Epidermal melanocyte (primary cell): ENCODE data around the gene DEFB108B.
A peak's percentile ranks its signal among the peaks of the same experiment; 100 is the strongest.
"Not testable (repeated sequence)": the region's sequence is repeated elsewhere in the genome, so short reads cannot be mapped to it uniquely, and the experiment has no call there.

Experiments used
- DNase-seq: peaks from one replicate; pipeline ENCODE4 v3.0.0; 2011; ENCODE audit warnings: low spot score; ENCODE audit not compliant: insufficient read length

Gene DEFB108B

GRCh38 chr11:71832811-71833210, at the start of gene DEFB108B:
Gene DEFB108B (plus strand): TSS chr11:71833200. CDS start chr11:71833200, 0 bp downstream.
- DNase-seq = not testable (repeated sequence)

DNA sequence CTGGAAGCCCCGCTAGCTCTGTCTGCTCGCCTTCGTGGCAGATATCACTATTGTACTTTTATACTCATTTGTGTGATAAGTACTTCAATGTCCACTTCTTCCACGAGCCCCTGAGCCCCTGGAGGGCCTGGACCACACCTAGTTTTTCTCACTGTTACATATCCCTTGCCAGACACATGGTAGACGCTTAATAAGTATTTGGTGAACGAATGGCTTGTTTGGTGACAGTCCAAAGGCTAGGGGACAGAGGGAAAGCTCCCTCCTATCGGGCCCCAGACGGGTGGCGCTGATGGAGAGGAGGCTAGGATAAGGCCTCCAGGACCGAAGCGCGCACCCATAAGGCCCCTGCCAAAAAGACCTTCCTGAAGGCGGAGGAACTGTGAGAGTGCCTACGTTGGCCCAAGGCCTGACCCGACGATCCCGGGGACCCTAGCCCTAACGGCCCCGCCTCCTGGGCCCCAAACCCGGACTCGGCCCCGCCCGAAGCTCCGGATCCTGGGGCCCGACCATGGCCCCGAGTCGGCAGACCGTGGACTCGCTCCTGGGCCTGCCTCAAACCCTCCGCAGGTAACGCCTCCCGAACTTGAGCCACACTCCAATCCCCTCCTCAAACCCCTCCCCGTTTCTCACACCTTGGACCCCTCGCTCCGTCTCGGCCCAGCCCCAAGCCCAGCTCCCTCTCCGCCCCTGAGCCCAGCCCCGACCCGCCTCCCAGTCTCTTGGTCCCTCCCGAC, 46.7 kb upstream of the DEFB108B start:
- DNase-seq = peak; percentile 50

DNA sequence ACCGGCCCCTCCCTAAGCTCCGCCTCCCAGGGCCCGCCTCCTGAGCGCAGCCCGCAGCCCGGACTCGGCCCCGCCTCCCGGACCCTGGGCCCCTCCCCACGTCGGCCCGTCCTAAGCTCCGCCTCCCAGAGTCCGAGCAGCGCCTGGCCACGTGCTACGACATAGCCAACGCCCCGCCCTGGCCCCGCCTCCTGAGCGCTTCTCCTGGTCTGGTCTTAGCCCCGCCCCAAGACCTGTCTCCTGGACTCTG, 46.2 kb upstream of the DEFB108B start:
- DNase-seq = peak; percentile 68

DNA sequence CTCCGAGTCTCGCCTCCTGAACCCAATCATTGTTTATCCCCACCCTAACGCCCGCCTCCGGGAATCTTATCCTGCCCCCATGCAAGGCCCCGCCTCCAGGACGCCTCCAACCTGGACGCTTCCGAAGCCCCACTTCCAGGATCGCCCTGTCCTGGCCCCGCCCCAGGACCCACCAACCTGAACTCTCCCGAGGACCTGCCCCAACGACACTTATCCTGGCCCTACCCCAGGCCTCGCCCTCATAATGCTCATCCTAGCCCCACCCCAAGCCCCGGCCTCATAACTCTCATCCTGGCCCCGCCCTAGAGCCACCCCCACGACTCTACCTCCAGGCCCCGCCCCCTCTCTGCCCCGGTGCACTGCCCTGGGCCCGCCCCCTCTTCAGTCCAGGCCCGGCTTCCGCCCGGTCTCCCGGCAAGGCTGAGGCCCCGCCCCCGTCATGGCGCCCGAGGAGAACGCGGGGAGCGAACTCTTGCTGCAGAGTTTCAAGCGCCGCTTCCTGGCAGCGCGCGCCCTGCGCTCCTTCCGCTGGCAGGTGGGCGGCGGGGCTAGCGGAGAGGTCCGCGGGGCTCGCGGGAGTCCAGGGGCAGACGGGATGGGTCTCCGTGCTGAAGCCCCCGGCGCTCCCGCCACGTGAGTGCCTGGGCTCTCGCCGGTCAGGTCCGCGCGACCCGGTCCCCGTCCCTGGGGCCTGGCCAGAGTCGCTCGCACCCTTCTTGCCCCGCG, 45.7 kb upstream of the DEFB108B start:
- DNase-seq = peak; percentile 58

GRCh38 chr11:71787824-71788454, 45.1 kb upstream of the DEFB108B start:
- DNase-seq = not testable (repeated sequence)

- DNase-seq = not testable (repeated sequence)
Observed at GRCh38 chr11:71789444-71790196, 43.4 kb upstream of the DEFB108B start.

DNA sequence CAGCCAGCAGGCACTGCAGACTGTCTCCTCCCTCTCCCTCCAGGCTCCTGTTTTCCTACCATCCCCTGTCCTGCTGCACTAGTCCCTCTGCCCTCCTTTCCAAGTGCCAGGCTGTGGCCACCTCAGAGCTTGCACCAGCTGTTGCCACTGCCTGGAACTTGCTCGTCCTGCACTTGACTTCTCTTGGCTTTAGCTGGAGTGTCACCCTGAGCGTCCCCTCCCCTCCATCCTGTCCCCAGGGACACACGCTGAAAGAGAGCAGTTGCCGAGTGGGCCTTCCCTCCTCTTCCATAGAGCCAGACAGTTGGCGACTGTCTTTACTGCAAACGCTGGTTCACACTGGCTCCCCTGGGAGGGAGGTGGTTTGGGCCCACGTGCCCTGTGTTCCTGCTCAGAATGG, 41.9 kb upstream of the DEFB108B start:
- not testable (repeated sequence) for DNase-seq

- DNase-seq = not testable (repeated sequence)
Observed at GRCh38 chr11:71792621-71793235, 40.3 kb upstream of the DEFB108B start.

GRCh38 chr11:71794386-71795040, 38.5 kb upstream of the DEFB108B start:
- peak; percentile 9 for DNase-seq

DNA sequence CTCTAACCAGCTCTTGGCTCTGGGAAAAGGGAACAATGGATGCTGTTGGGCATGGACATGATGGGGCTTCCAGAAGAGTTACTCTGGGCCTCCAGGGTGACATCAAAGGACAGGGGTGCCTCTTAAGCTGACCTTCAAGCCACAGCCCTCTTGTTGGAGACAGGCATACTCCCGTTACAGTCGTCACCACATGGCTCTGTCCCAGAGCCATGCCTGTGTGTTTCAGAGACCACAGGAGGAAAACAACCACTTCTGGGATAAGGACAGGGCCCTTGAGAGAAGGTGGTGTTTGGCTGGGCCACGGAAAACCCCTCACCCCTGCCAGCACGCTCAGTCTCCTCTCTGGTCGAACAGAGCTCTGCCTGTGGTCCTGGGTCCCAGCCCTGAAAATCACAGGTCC, 37.8 kb upstream of the DEFB108B start:
- DNase-seq = not testable (repeated sequence)

DNA sequence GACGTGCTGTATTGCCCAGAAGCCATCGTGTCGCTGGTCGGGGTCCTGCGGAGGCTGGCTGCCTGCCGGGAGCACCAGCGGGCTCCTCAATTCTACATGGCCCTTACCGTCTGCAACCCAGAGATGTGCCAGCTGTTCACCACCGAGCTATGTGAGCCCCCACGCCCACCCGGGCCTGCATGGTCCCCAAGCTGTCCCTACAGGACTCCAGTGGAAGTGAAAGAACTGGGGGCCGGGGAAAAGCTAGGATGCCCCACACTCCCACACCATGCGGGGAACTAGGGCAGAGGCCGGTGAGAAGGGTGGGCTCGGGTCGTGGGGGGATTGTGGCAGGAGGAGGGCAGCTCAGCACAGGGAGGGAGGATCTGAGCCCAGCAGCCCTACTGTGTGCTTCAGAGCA, 37.0 kb upstream of the DEFB108B start:
- DNase-seq = not testable (repeated sequence)

- DNase-seq = not testable (repeated sequence)
Observed at GRCh38 chr11:71796781-71797180, 36.2 kb upstream of the DEFB108B start.

DNA sequence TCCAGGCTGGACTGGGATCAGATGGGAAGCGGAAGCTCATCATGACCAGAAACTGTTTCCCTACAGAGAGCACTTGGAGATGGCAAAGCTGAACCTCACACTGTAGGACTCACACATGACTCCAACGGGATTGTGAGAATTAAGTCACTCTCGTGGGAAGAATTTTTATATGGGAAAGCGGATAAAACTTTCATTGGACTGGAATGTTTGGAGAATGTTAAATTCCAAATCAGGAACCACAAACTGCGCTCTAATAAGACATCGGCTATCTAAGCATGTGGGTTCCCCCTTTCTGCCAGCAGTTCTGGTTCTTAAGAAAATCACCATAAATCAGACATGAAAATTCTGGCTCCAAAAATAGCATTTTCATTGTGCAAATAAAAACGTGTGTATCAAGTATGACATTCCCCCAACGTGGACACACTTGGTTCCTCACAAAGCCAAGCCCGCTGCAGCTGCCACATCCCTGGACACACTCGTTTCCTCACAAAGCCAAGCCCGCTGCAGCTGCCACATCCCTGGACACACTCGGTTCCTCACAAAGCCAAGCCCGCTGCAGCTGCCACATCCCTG, 33.4 kb upstream of the DEFB108B start:
- not testable (repeated sequence) for DNase-seq

DNA sequence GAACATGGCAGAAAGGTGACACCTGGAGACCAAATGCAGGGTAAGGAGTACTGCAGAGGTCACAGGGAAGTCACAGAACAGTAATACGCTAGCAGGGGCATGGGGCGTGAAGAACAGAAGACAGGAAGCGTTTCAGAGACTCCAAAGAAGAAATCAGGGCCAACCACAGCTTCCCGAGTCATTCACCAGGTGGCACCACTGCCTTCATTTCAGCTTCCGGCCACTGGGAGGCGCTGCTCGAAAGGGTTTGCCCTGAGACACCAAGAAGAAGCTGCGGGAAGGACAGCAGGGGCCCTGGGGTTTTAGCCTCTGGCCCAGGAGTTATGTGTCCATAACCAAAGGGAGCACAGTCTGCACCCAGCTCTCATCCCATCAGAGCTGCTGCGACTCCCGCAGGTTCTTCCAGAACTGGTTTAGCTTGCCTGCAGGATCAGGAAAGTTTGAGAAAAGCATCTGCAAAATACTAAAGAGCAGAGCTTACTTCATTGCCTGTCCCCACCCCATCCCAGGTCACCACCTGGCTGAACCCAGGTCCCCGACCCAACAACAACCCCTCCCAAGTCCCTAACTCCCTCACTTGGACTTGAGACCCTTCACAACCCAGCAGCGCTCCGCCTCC, 32.6 kb upstream of the DEFB108B start:
- peak; percentile 18 for DNase-seq

DNA sequence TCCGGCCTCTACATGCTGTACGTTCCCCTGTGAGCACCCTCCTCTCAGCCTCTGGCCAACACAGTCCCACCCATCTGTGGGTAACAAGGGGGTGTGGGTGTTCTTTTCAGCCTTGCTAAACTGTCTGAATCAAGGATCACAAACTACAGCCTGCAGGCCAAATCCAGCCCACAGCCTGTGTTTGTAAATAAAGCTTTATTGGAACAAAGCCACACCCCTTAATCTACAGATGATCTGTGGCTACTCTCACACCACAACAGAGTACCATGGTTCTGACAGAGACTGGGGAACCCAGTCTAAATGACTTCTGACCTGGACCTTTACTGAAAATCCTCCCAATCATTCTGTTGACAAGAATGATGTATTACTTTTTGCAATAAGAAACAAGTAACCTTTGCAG, 32.0 kb upstream of the DEFB108B start:
- DNase-seq = not testable (repeated sequence)

DNA sequence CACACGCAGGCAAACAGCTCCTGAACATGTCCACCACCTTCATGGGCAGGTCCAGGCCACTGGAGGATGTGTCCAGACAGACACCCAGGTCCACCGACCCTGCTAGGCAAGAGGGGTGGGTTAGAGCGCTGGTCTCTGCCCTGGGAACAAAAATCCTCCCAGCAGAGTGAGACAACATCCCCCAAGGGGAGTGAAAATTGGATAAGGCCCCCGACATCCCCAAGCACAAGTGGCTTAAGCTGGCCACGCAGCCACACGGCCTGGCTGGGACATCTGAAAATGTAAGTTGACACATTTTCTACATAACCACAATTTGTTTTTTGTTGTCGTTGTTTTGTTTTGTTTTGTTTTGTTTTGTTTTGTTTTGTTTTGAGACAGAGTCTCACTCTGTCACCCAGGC, 30.1 kb upstream of the DEFB108B start:
- DNase-seq = not testable (repeated sequence)

DNA sequence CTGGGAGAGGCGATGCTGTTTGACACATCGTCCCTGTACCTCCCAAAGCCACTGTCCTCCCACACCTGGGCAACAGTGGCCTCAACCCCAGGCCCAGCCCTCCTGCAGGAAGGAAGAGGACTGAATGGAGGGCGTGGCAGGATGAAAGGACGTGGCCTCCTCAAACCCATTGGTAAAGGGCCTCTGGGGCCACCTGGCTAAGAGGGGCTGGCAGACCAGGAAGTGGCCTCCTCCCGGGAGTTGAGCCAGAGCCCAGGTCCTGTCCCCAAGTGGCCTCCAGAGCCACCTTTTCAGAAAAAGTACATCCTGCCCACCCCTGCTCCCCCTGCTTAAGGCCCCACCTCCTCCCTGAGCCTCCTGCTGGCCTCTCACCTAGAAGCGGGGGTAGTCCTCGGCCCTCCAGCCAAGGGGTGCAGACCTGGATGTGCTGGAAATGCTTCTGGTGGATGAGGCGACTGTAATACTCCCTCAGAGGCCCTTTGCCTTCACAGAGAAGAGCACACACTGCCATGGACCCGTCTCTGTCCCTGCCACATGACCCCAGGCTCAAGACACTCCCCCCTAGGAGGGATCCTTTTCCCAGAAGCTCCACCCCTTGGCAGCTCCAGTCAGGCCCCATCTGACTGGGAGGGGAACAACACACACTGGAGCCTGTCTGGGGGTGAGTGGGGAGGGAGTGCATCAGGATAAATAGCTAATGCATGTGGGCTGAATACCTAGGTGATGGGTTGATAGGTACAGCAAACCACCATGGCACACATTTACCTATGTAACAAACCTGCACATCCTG, 28.6 kb upstream of the DEFB108B start:
- not testable (repeated sequence) for DNase-seq

DNA sequence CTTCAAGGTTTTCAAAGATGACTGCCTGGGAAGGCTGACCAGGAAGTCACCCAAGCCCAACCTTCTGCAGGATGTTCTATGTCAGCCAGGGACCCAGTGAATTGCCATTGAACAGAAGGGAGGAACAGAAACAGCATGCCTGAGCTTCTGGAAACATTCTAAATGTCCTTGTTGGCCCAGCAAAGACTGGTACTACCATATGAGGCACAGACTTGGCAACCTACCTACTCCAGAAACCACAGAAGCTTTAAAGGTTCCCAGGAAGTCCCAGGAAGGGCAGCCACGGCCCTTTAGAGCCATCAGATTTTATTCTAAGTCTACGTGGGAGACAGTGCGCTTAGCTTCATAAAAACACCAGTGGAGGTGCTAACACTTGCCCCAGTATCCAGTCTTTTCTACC, 20.5 kb upstream of the DEFB108B start:
- not testable (repeated sequence) for DNase-seq
